ENCODE data around the gene PACS1. TPM values are rescaled to one million over a fixed set of nuclear protein-coding genes. Genes with fewer than 3 reads are reported as not detected.
"Not testable (repeated sequence)": the region's sequence is repeated elsewhere in the genome, so short reads cannot be mapped to it uniquely, and the experiment has no call there.

The PACS1 gene
- total RNA-seq (ENCODE audit: low replicate concordance) = 44.1 and 49.9 TPM in 2 replicates
- long read RNA-seq, partial matches to known transcripts = 0 of 3 reads
- long read RNA-seq, other reads (novel, unspliced or antisense) = 3 of 3 reads

DNA sequence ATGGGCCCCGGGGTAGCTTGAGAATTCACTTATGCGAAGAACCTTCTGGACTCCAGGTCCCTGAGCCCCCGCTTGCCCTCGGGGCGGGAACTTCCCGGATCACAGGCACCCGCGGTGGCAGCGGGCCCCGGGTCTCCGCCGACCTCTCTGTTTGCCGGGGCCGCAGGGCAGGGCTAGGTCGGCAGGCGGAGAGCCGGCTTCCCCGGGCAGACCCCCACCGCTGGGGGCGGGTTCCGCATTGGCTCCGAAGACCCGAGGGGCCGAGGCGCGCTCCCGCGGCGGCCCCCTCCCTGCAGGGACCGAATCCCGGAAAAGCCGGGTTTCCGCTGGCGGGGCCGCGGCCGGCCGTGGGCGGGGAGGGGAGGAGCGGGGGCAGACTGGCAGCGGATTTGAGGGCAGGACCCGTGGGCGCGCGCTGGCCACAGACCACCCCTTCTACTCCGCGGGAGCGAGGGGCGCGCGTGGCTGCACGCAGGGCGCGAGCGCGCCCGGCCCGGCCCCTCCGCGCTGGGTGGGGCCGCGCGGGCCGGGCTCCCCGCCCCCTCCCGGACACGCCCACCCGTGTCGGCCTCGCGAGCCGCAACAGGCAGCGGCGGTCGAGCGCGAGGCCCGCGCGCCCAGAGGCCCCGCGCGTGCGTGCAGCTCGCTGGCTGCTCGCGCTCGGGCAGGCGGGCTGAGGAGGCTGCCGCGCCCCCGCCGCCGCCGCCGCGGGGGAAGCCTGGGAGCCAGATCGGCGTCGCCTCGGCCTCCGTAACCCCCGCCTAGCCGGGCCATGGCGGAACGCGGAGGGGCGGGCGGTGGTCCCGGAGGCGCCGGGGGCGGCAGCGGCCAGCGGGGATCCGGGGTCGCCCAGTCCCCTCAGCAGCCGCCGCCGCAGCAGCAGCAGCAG lies at the start of gene PACS1:
Gene PACS1 (plus strand): TSS at position 558 of the 889 bp plus-strand sequence. CDS start 215 bp downstream, at position 773.
- Mint-ChIP-seq H3K36me3 (peaks cover 34% of the 10 kb centered on the region), H3K4me1 (ENCODE audit: unreplicated experiment) (peaks cover 36% of the 10 kb centered on the region), H3K9me3 (no peaks in the 10 kb centered on the region), H3K27ac (peak within 1 kb of the TSS; percentile 97), H3K27me3 (no peaks in the 10 kb centered on the region), H3K4me3 (peak within 1 kb of the TSS; percentile 96)
- DNase-seq (ENCODE audit: extremely low spot score, unreplicated experiment) = no peak
- TF ChIP-seq, protein P1, sequence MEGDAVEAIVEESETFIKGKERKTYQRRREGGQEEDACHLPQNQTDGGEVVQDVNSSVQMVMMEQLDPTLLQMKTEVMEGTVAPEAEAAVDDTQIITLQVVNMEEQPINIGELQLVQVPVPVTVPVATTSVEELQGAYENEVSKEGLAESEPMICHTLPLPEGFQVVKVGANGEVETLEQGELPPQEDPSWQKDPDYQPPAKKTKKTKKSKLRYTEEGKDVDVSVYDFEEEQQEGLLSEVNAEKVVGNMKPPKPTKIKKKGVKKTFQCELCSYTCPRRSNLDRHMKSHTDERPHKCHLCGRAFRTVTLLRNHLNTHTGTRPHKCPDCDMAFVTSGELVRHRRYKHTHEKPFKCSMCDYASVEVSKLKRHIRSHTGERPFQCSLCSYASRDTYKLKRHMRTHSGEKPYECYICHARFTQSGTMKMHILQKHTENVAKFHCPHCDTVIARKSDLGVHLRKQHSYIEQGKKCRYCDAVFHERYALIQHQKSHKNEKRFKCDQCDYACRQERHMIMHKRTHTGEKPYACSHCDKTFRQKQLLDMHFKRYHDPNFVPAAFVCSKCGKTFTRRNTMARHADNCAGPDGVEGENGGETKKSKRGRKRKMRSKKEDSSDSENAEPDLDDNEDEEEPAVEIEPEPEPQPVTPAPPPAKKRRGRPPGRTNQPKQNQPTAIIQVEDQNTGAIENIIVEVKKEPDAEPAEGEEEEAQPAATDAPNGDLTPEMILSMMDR (conservative IDR thresholded peaks at IDR 0.05) = peak; percentile 24

DNA sequence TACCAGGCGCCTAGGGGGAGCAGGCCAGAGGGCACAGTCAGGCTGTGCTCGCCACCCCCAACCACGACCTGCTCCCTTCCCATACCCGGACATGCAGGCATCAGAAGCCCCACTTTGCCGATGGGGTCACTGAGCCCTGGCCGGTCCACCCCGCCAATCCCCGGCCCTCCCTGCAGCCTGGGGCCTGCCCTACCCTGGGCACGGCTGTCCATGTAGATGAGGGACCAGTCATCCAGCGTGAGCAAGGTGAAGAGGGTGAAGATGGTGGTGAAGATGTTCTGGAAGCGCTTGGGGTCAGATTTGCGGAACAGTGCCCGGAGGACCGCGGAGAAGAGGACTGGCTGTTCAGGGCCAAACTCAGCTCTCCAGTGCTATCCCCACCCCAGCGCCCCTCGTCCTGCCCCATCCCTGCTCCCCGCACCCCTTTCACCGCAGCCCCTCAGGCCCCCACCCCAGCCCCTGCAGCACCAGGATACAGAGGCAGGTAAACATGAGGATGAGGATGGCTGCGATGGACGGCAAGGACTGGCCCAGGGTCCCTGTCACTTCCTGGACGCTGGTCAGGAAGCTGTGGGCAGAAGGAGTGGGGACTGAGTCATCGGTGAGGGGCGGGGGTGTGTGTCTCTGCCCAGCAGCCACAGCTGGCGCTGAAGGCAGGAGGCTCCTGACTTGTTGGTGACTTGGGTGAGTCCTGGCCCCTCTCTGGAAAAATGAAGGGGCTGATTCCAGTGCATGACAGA lies 49.3 kb upstream of the PACS1 start:
- DNase-seq (ENCODE audit: extremely low spot score, unreplicated experiment) = no peak
- H3K36me3 Mint-ChIP-seq = no peaks in the 10 kb centered on the region
- no peak overlapping the region for H3K4me3 Mint-ChIP-seq
- H3K9me3 Mint-ChIP-seq = no peaks in the 10 kb centered on the region
- no peaks in the 10 kb centered on the region for H3K4me1 Mint-ChIP-seq (ENCODE audit: unreplicated experiment)
- H3K27me3 Mint-ChIP-seq = peaks cover 18% of the 10 kb centered on the region
- no peak overlapping the region for H3K27ac Mint-ChIP-seq
- TF ChIP-seq, protein P1 (conservative IDR thresholded peaks at IDR 0.05) = no peak

DNA sequence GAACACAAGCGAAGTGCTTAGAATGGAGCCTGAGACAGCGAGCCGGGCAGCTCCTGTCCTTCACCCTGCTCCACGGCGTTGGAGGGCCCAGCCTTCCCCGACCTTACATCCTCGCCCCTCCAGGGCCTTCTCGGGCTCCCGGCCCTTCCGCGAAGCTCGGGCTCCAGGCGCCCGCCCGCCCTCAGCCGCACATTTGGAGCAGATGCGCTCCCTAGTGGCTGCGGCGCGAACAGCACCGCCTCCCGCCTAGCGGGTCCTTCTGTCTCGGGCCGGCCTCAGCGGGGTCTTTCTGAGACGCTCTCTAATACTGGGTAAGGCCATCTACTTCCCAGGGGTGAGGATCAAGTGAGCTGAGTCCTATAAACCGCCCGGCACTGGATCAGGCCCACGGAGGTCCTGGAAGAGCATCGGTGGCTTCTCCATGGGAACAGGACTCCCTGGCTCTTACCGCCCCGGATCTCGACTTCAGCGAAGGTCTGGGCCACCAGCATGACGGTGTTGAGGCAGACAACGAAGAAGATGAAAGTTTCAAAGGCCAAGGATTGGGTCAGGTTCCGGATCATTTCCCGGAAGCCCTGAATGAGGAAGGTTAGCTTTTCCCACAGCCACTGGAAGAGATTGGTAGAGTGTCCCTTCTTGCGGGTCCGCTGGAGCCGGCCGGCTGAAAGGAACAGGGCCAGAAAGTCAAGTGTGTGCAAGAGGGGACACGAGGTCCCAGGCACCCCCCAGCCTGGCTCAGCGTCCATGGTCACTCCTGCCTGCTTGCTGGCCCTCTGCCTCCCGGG lies 47.5 kb upstream of the PACS1 start:
- H3K4me1 Mint-ChIP-seq (ENCODE audit: unreplicated experiment) = no peaks in the 10 kb centered on the region
- TF ChIP-seq, protein P1 (conservative IDR thresholded peaks at IDR 0.05) = peak; percentile 93
- no peaks in the 10 kb centered on the region for H3K36me3 Mint-ChIP-seq
- H3K27me3 Mint-ChIP-seq = peaks cover 18% of the 10 kb centered on the region
- H3K4me3 Mint-ChIP-seq = no peak overlapping the region
- peak; percentile 86 for DNase-seq (ENCODE audit: extremely low spot score, unreplicated experiment)
- no peaks in the 10 kb centered on the region for H3K9me3 Mint-ChIP-seq
- no peak overlapping the region for H3K27ac Mint-ChIP-seq

DNA sequence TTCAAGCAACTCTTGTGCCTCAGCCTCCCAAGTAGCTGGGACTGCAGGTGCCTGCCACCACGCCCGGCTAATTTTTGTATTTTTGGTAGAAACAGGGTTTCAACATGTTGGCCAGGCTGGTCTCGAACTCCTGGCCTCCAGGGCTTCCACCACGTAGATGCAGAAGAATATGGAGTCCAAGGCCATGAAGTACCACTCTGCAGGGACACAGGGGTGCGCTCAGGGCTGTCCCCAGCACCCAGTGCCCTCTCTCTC lies 47.0 kb upstream of the PACS1 start:
- H3K27me3 Mint-ChIP-seq = peaks cover 22% of the 10 kb centered on the region
- H3K36me3 Mint-ChIP-seq; H3K4me1 Mint-ChIP-seq (ENCODE audit: unreplicated experiment); H3K9me3 Mint-ChIP-seq; H3K27ac Mint-ChIP-seq; H3K4me3 Mint-ChIP-seq; DNase-seq (ENCODE audit: extremely low spot score, unreplicated experiment): not testable (repeated sequence)

DNA sequence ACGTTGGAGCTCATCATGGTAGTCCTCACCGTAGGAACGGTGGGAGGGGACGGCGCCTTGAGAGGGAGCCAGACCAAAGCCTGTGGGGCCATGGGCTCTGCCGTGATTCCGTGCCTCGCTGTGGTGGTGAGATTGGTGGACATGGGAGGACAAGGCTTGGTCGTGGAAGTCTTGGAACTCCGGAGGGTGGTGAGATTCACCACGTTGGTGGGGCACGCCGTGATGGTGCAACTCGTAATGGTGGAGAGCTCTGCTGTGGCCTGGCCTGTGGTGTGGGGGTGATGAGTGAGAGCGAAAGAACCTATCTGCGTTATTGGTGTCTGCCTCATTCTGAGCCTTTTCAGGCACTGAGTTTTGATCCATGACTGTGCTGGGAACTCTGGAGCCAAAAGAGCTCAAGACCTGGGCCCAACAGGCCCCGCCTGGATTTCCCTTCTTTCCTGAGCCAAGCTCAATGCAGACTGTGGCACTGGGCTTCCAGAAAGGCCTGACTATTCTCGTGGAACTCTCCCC lies 44.0 kb upstream of the PACS1 start, which contains the start of gene CATSPER1:
Gene CATSPER1 (minus strand): TSS at position 463 of the 513 bp plus-strand sequence. CDS start 100 bp downstream, at position 363.
- Mint-ChIP-seq H3K4me1 (ENCODE audit: unreplicated experiment) (no peaks in the 10 kb centered on the region), H3K9me3 (no peaks in the 10 kb centered on the region), H3K27me3 (peaks cover 25% of the 10 kb centered on the region), H3K36me3 (no peaks in the 10 kb centered on the region), H3K4me3 (no peak within 1 kb of the TSS), H3K27ac (no peak within 1 kb of the TSS)
- no peak for DNase-seq (ENCODE audit: extremely low spot score, unreplicated experiment)
- TF ChIP-seq, protein P1 (conservative IDR thresholded peaks at IDR 0.05) = no peak
